22Rv1 (cell line): Measurements from ENCODE around the gene KRTAP4-6.
"Not testable (repeated sequence)": the region's sequence is repeated elsewhere in the genome, so short reads cannot be mapped to it uniquely, and the experiment has no call there.

Source experiments
- CTCF ChIP-seq: fragments of 450-650 bp; IDR thresholded peaks from 2 replicates; pipeline ENCODE4 v1.5.1; 2017; ENCODE audit warnings: mild to moderate bottlenecking
- ZFX ChIP-seq: fragments of 450-650 bp; IDR thresholded peaks from 2 replicates; pipeline ENCODE4 v1.6.1; 2017; ENCODE audit warnings: antibody characterized with exemption, borderline replicate concordance

- not testable (repeated sequence) for TF ChIP-seq CTCF, ZFX
Measured at GRCh38 chr17:41139865-41140264, 479 bp downstream of the KRTAP4-6 start.
